Keratinocyte (primary cell): ENCODE data around the gene ROR1. TPM values are rescaled to one million over a fixed set of nuclear protein-coding genes. Genes with fewer than 3 reads are reported as not detected.
A peak's percentile ranks its signal among the peaks of the same experiment; 100 is the strongest.

Source experiments
- DNase-seq: peaks from one replicate; pipeline ENCODE4 v3.0.0-alpha.2; 2011; ENCODE audit warnings: low read depth, missing footprints, low spot score
- FAIRE-seq: peaks from 2 replicates; lab custom pipeline; 2011; peaks lifted over from hg19 to GRCh38; lab: Jason Lieb, UNC
- H2AFZ ChIP-seq: 2 replicates; pipeline ENCODE4 v1.6.0; 2012; ENCODE audit warnings: low read length, control low read depth, inconsistent platforms; ENCODE audit not compliant: control insufficient read depth
- H3K27ac ChIP-seq: 2 replicates; pipeline ENCODE4 v1.5.1; 2011; ENCODE audit warnings: low read length; ENCODE audit not compliant: control insufficient read depth, insufficient read depth
- H3K27me3 ChIP-seq: 3 replicates; pipeline ENCODE4 v1.6.0; 2011; ENCODE audit warnings: low read length; ENCODE audit not compliant: control insufficient read depth, insufficient read depth; ENCODE audit errors: extremely low read depth
- H3K36me3 ChIP-seq, 2 experiments: 2 replicates in 1 of 2; 3 replicates in 1 of 2; pipeline ENCODE4 v1.5.1; 2011; ENCODE audit warnings: low read length in 2 of 2, mild to moderate bottlenecking in 1 of 2; ENCODE audit not compliant: control insufficient read depth in 2 of 2, insufficient read depth in 2 of 2; ENCODE audit errors: extremely low read depth in 1 of 2
- H3K4me1 ChIP-seq: 3 replicates; pipeline ENCODE4 v1.5.1; 2011; ENCODE audit warnings: low read length; ENCODE audit not compliant: control insufficient read depth, insufficient read depth; ENCODE audit errors: extremely low read depth
- H3K4me2 ChIP-seq: 3 replicates; pipeline ENCODE4 v1.6.0; 2011; ENCODE audit warnings: low read depth, low read length; ENCODE audit not compliant: control insufficient read depth, insufficient read depth; ENCODE audit errors: extremely low read depth
- H3K4me3 ChIP-seq, 3 experiments: fragments of 200-600 bp in 1 of 3; sonication (generic) in 1 of 3; 2 replicates in 2 of 3; 3 replicates in 1 of 3; pipeline ENCODE4 v1.5.1; 2011 to 2016; ENCODE audit warnings: low read length in 3 of 3, mild to moderate bottlenecking in 3 of 3, control low read depth in 2 of 3, inconsistent platforms in 1 of 3, low read depth in 1 of 3, mixed read lengths in 1 of 3, mixed run types in 1 of 3, moderate library complexity in 1 of 3; ENCODE audit not compliant: control insufficient read depth in 2 of 3, insufficient read depth in 2 of 3; ENCODE audit errors: extremely low read depth in 1 of 3
- H3K79me2 ChIP-seq: 2 replicates; pipeline ENCODE4 v1.6.0; 2012; ENCODE audit warnings: low read length; ENCODE audit not compliant: control insufficient read depth, insufficient read depth
- H3K9ac ChIP-seq: 3 replicates; pipeline ENCODE4 v1.6.0; 2011; ENCODE audit warnings: low read length; ENCODE audit not compliant: control insufficient read depth, insufficient read depth; ENCODE audit errors: extremely low read depth
- H3K9me1 ChIP-seq: 3 replicates; pipeline ENCODE4 v1.6.0; 2011; ENCODE audit warnings: low read length; ENCODE audit not compliant: control insufficient read depth, insufficient read depth; ENCODE audit errors: extremely low read depth
- H3K9me3 ChIP-seq: 2 replicates; pipeline ENCODE4 v1.5.1; 2012; ENCODE audit warnings: low read depth, low read length; ENCODE audit not compliant: control insufficient read depth
- H4K20me1 ChIP-seq: 3 replicates; pipeline ENCODE4 v1.6.0; 2011; ENCODE audit warnings: low read length; ENCODE audit not compliant: control insufficient read depth, insufficient read depth; ENCODE audit errors: extremely low read depth
- CTCF ChIP-seq, 3 experiments: IDR thresholded peaks in 1 of 3; conservative IDR thresholded peaks in 1 of 3; optimal IDR thresholded peaks in 1 of 3; 2 replicates in 2 of 3; 3 replicates in 1 of 3; pipeline versions ENCODE3 to v1.5.1; 2011; ENCODE audit warnings: low read length in 3 of 3, mild to moderate bottlenecking in 3 of 3, moderate library complexity in 2 of 3, control low read depth in 1 of 3, inconsistent platforms in 1 of 3; ENCODE audit not compliant: insufficient read depth in 2 of 3; ENCODE audit errors: extremely low read depth in 1 of 3
- EZH2 ChIP-seq: IDR thresholded peaks from one replicate; pipeline ENCODE4 v1.6.1; 2012; ENCODE audit warnings: inconsistent platforms, mild to moderate bottlenecking, low read length, moderate library complexity
- dilution Hi-C: fragments of 300-500 bp; cut with MboI; formaldehyde crosslinking; loops from one replicate; pipeline ENCODE4 v1.7.0; 2020; ENCODE audit warnings: low sequenced_read_pairs; ENCODE audit not compliant: extremely low pct_ligation_motif_present
- polyA plus RNA-seq, 5 experiments: library from polyadenylated mRNA; depleted of rRNA in 3 of 5; stranded (reverse) in 3 of 5; stranded (forward) in 1 of 5; unstranded in 1 of 5; fragments of >200 nt; gene quantifications; 1 replicate in 1 of 5; 2 replicates in 3 of 5; 3 replicates in 1 of 5; pipeline versions ENCODE4 v1.2.1 to v1.2.3, GENCODE V29; 2011 to 2012; ENCODE audit warnings: missing spikeins in 2 of 5, low read depth in 1 of 5, low replicate concordance in 1 of 5

The ROR1 gene
- polyA plus RNA-seq, 1 donor (not counting 4 experiments of a cell fraction or from before 2014, with no cell fraction given): 9.2 TPM

DNA sequence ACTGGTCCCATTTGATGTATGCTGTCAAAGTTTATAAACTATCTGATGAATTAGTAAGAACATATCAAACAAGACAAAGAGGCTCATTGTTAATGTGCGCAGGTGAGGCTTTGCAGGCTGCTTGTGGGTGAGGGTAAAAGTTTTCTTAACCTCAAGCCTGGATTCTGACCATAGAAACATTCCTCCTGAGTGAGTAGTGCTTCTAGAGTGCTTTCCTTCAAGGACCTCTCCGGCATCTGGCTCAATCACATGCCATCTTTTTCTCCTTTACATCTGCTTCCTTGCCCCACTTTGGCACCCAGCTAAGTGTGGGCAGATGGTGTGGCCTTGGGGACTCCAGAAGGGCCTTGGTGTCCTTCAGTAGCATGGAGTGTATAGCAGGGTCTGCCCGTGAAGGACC, 104.0 kb downstream of the ROR1 start:
- H3K9me3 ChIP-seq: no peaks in the 10 kb centered on the region
- H3K4me1 ChIP-seq: peaks cover 37% of the 10 kb centered on the region

GRCh38 chr1:63878932-63879331, 105.1 kb downstream of the ROR1 start:
- no peaks in the 10 kb centered on the region for H4K20me1 ChIP-seq
- no peak overlapping the region for H3K27ac ChIP-seq
- no peaks in the 10 kb centered on the region for H3K9me1 ChIP-seq
- peak; percentile 52 for FAIRE-seq
- DNase-seq: no peak
- no peak overlapping the region for H2AFZ ChIP-seq
- dilution Hi-C loops: no loop called here
- H3K9ac ChIP-seq: no peak overlapping the region
- no peaks in the 10 kb centered on the region for H3K79me2 ChIP-seq
- TF ChIP-seq CTCF (optimal IDR thresholded peaks at IDR 0.05 in 1 of 3, IDR thresholded peaks at IDR 0.05 in 1 of 3, conservative IDR thresholded peaks at IDR 0.05 in 1 of 3; ENCODE audit: extremely low read depth in 1 of 3, insufficient read depth in 2 of 3, low read length in 3 of 3) (no peak), EZH2 (no peak)
- no peak overlapping the region for H3K4me2 ChIP-seq
- no peak overlapping the region for H3K4me3 ChIP-seq
- no peaks in the 10 kb centered on the region for H3K36me3 ChIP-seq
- no peaks in the 10 kb centered on the region for H3K9me3 ChIP-seq
- H3K4me1 ChIP-seq: peaks cover 36% of the 10 kb centered on the region
- no peaks in the 10 kb centered on the region for H3K27me3 ChIP-seq

More for the DNA sequence above, 104.0 kb downstream of the ROR1 start:
- FAIRE-seq (peak; percentile 99), DNase-seq (no peak)
- H3K4me2 ChIP-seq: no peak overlapping the region
- H4K20me1 ChIP-seq: no peaks in the 10 kb centered on the region
- H3K4me3 ChIP-seq: no peak overlapping the region
- H3K36me3 ChIP-seq: no peaks in the 10 kb centered on the region
- H3K27me3 ChIP-seq: no peaks in the 10 kb centered on the region
- no peak overlapping the region for H2AFZ ChIP-seq
- H3K9me1 ChIP-seq: no peaks in the 10 kb centered on the region
- no peaks in the 10 kb centered on the region for H3K79me2 ChIP-seq
- H3K27ac ChIP-seq: peak overlapping the region; percentile 55
- H3K9ac ChIP-seq: no peak overlapping the region
- TF ChIP-seq CTCF (optimal IDR thresholded peaks at IDR 0.05 in 1 of 3, IDR thresholded peaks at IDR 0.05 in 1 of 3, conservative IDR thresholded peaks at IDR 0.05 in 1 of 3; ENCODE audit: extremely low read depth in 1 of 3, insufficient read depth in 2 of 3, low read length in 3 of 3) (no peak), EZH2 (no peak)
- dilution Hi-C loops: no loop called here
